Measurements from ENCODE around the gene RASA3.
"Not testable (repeated sequence)": the region's sequence is repeated elsewhere in the genome, so short reads cannot be mapped to it uniquely, and the experiment has no call there.

RASA3 gene

GRCh38 chr13:114110091-114110829 lies 22.2 kb downstream of the RASA3 start:
- peak; percentile 34 for DNase-seq

- peak; percentile 30 for DNase-seq
Measured at GRCh38 chr13:114109641-114110041, 22.8 kb downstream of the RASA3 start.

- no peak for DNase-seq
Measured at GRCh38 chr13:114108894-114109293, 23.5 kb downstream of the RASA3 start.

GRCh38 chr13:114108141-114108761 lies 24.2 kb downstream of the RASA3 start:
- no peak for DNase-seq

GRCh38 chr13:114107686-114108081 lies 24.7 kb downstream of the RASA3 start:
- peak; percentile 85 for DNase-seq

GRCh38 chr13:114106991-114107685 lies 25.3 kb downstream of the RASA3 start:
- DNase-seq, result no peak

GRCh38 chr13:114106526-114106925 lies 25.9 kb downstream of the RASA3 start:
- no peak for DNase-seq

- DNase-seq, result peak; percentile 32
Measured at GRCh38 chr13:114105521-114106225, 26.8 kb downstream of the RASA3 start.

- no peak for DNase-seq
Measured at GRCh38 chr13:114104655-114105520, 27.5 kb downstream of the RASA3 start.

GRCh38 chr13:114103801-114104654 lies 28.4 kb downstream of the RASA3 start:
- no peak for DNase-seq

GRCh38 chr13:114103289-114103621 lies 29.2 kb downstream of the RASA3 start:
- DNase-seq, result not testable (repeated sequence)

GRCh38 chr13:114102521-114103288 lies 29.7 kb downstream of the RASA3 start:
- DNase-seq, result no peak

- no peak for DNase-seq
Measured at GRCh38 chr13:114102131-114102520, 30.3 kb downstream of the RASA3 start.

GRCh38 chr13:114101358-114102130 lies 30.9 kb downstream of the RASA3 start:
- no peak for DNase-seq

GRCh38 chr13:114100446-114101357 lies 31.7 kb downstream of the RASA3 start:
- DNase-seq, result no peak

- DNase-seq, result peak; percentile 40
Measured at GRCh38 chr13:114099918-114100445, 32.4 kb downstream of the RASA3 start.

- peak; percentile 96 for DNase-seq
Measured at GRCh38 chr13:114099191-114099590, 33.2 kb downstream of the RASA3 start.

GRCh38 chr13:114098689-114099056 lies 33.8 kb downstream of the RASA3 start:
- DNase-seq, result not testable (repeated sequence)

All from EL (cell line).